H9 (cell line): Measurements from ENCODE around the gene GALNT2. TPM values are rescaled to one million over a fixed set of nuclear protein-coding genes. Genes with fewer than 3 reads are reported as not detected.
A peak's percentile ranks its signal among the peaks of the same experiment; 100 is the strongest.

Experiments
- DNase-seq: peaks from one replicate; pipeline ENCODE4 v3.0.0-alpha.2; 2017
- H2AFZ ChIP-seq: one replicate; pipeline ENCODE4 v1.6.1; 2013; ENCODE audit warnings: mild to moderate bottlenecking, low read length, control low read depth, moderate library complexity
- H2AK5ac ChIP-seq: 2 replicates; pipeline ENCODE4 v1.6.1; 2013; ENCODE audit warnings: low read length, control low read depth, mixed read lengths; ENCODE audit not compliant: insufficient read length
- H2BK120ac ChIP-seq: one replicate; pipeline ENCODE4 v1.6.1; 2013; ENCODE audit warnings: low read depth, mild to moderate bottlenecking, low read length, control low read depth, inconsistent platforms; ENCODE audit not compliant: poor library complexity, severe bottlenecking
- H2BK12ac ChIP-seq: 2 replicates; pipeline ENCODE4 v1.6.1; 2013; ENCODE audit warnings: low read length, control low read depth, mixed read lengths, low read depth; ENCODE audit not compliant: insufficient read length
- H2BK15ac ChIP-seq: 2 replicates; pipeline ENCODE4 v1.6.1; 2013; ENCODE audit warnings: low read depth, low read length, control low read depth
- H2BK20ac ChIP-seq: one replicate; pipeline ENCODE4 v1.6.1; 2013; ENCODE audit warnings: low read depth, mild to moderate bottlenecking, low read length, control low read depth, inconsistent platforms; ENCODE audit not compliant: poor library complexity, severe bottlenecking
- H2BK5ac ChIP-seq: 2 replicates; pipeline ENCODE4 v1.6.1; 2013; ENCODE audit warnings: low read length, control low read depth, mixed read lengths; ENCODE audit not compliant: insufficient read length
- H3K14ac ChIP-seq: 2 replicates; pipeline ENCODE4 v1.6.1; 2013; ENCODE audit warnings: low read length, control low read depth; ENCODE audit not compliant: insufficient read depth
- H3K18ac ChIP-seq: 2 replicates; pipeline ENCODE4 v1.6.1; 2013; ENCODE audit warnings: low read depth, mild to moderate bottlenecking, mixed read lengths, low read length, control low read depth; ENCODE audit not compliant: insufficient read length
- H3K23ac ChIP-seq: 2 replicates; pipeline ENCODE4 v1.6.1; 2013; ENCODE audit warnings: low read length, control low read depth, mixed read lengths, low read depth; ENCODE audit not compliant: insufficient read length
- H3K23me2 ChIP-seq: 2 replicates; pipeline ENCODE4 v1.6.1; 2013; ENCODE audit warnings: low read depth, mild to moderate bottlenecking, mixed read lengths, low read length, control low read depth; ENCODE audit not compliant: insufficient read length, poor library complexity, severe bottlenecking
- H3K27ac ChIP-seq: 2 replicates; pipeline ENCODE4 v1.5.1; 2013; ENCODE audit warnings: low read length, control low read depth, mixed read lengths, low read depth; ENCODE audit not compliant: insufficient read length
- H3K27me3 ChIP-seq: 2 replicates; pipeline ENCODE4 v1.6.1; 2013; ENCODE audit warnings: low read length, control low read depth, inconsistent platforms; ENCODE audit not compliant: insufficient read depth
- H3K4ac ChIP-seq: 2 replicates; pipeline ENCODE4 v1.6.1; 2013; ENCODE audit warnings: low read depth, mild to moderate bottlenecking, control low read depth, inconsistent platforms, low read length, moderate library complexity
- H3K4me1 ChIP-seq: 2 replicates; pipeline ENCODE4 v1.6.1; 2013; ENCODE audit warnings: low read length, control low read depth, inconsistent platforms; ENCODE audit not compliant: insufficient read depth
- H3K4me2 ChIP-seq: 2 replicates; pipeline ENCODE4 v1.6.1; 2013; ENCODE audit warnings: low read length, control low read depth, mixed read lengths; ENCODE audit not compliant: insufficient read length, insufficient read depth
- H3K56ac ChIP-seq: 2 replicates; pipeline ENCODE4 v1.6.1; 2013; ENCODE audit warnings: low read depth, mild to moderate bottlenecking, mixed read lengths, low read length, control low read depth; ENCODE audit not compliant: insufficient read length
- H3K79me1 ChIP-seq: 2 replicates; pipeline ENCODE4 v1.6.1; 2013; ENCODE audit warnings: low read depth, mild to moderate bottlenecking, moderate library complexity, low read length, control low read depth, inconsistent platforms; ENCODE audit not compliant: insufficient read depth, poor library complexity, severe bottlenecking
- H3K79me2 ChIP-seq: 2 replicates; pipeline ENCODE4 v1.6.1; 2013; ENCODE audit warnings: low read length, control low read depth, inconsistent platforms; ENCODE audit not compliant: insufficient read depth
- H3K9ac ChIP-seq: 2 replicates; pipeline ENCODE4 v1.6.1; 2013; ENCODE audit warnings: low read length, control low read depth, mixed read lengths; ENCODE audit not compliant: insufficient read length; ENCODE audit errors: extremely low read depth
- H3K9me3 ChIP-seq: one replicate; pipeline ENCODE4 v1.6.1; 2013; ENCODE audit warnings: low read depth, low read length, inconsistent platforms; ENCODE audit not compliant: control insufficient read depth
- H3T11ph ChIP-seq: one replicate; pipeline ENCODE4 v1.6.1; 2013; ENCODE audit warnings: mild to moderate bottlenecking, low read length, control low read depth, inconsistent platforms
- H4K20me1 ChIP-seq: one replicate; pipeline ENCODE4 v1.6.1; 2013; ENCODE audit not compliant: control insufficient read depth, insufficient read length, insufficient read depth
- H4K5ac ChIP-seq: 2 replicates; pipeline ENCODE4 v1.6.1; 2013; ENCODE audit warnings: low read depth, mild to moderate bottlenecking, mixed read lengths, low read length, control low read depth; ENCODE audit not compliant: insufficient read length
- H4K8ac ChIP-seq: replicated peaks from 2 replicates; pipeline ENCODE4 v1.6.1; 2013; ENCODE audit warnings: low read length, control low read depth, mixed read lengths, low read depth; ENCODE audit not compliant: insufficient read length
- H4K91ac ChIP-seq: 2 replicates; pipeline ENCODE4 v1.6.1; 2013; ENCODE audit warnings: low read depth, mild to moderate bottlenecking, moderate library complexity, mixed read lengths, low read length, control low read depth; ENCODE audit not compliant: insufficient read length
- H3K27ac Mint-ChIP-seq, 3 experiments: 2 replicates in 2 of 3; 3 replicates in 1 of 3; pipeline ENCODE4 v1.8.0; 2020 to 2021; ENCODE audit warnings: mixed read lengths in 3 of 3, mild to moderate bottlenecking in 1 of 3, moderate library complexity in 1 of 3
- H3K27me3 Mint-ChIP-seq: 2 replicates; pipeline ENCODE4 v1.8.0; 2021; ENCODE audit warnings: low read depth, mild to moderate bottlenecking, moderate library complexity, mixed read lengths
- H3K36me3 Mint-ChIP-seq, 3 experiments: 2 replicates in 2 of 3; 3 replicates in 1 of 3; pipeline ENCODE4 v1.8.0; 2020 to 2021; ENCODE audit warnings: low read depth in 3 of 3, mixed read lengths in 3 of 3; ENCODE audit not compliant: insufficient read depth in 1 of 3
- H3K4me1 Mint-ChIP-seq, 2 experiments: 2 replicates each; pipeline ENCODE4 v1.8.0; 2020; ENCODE audit warnings: mixed read lengths in 2 of 2
- H3K4me3 Mint-ChIP-seq, 2 experiments: 2 replicates in 1 of 2; 3 replicates in 1 of 2; pipeline ENCODE4 v1.8.0; 2020 to 2021; ENCODE audit warnings: mild to moderate bottlenecking in 2 of 2, mixed read lengths in 2 of 2, moderate library complexity in 1 of 2
- H3K9me3 Mint-ChIP-seq, 2 experiments: 2 replicates in 1 of 2; 3 replicates in 1 of 2; pipeline ENCODE4 v1.8.0; 2020; ENCODE audit warnings: mild to moderate bottlenecking in 2 of 2, mixed read lengths in 2 of 2, moderate library complexity in 1 of 2
- CTCF ChIP-seq: fragments of 200-600 bp; sonication (generic); conservative IDR thresholded peaks from 3 replicates; pipeline ENCODE4 v1.8.0; 2021; ENCODE audit warnings: antibody characterized with exemption, mild to moderate bottlenecking
- WGBS: extraction: QIAGEN DNeasy Blood & Tissue Kit; methylation state at CpG from one replicate; pipeline ENCODE4 v1.1.7; 2013; ENCODE audit warnings: missing lambda C conversion rate, low lambda C conversion rate, mixed read lengths; ENCODE audit not compliant: insufficient read length; ENCODE audit errors: extremely low coverage; 5-methylcytosine and 5-hydroxymethylcytosine counted together
- total RNA-seq: library from RNA; stranded (reverse); gene quantifications from 2 replicates; pipeline ENCODE4 v1.2.1, GENCODE V29; 2021

GALNT2 gene
- total RNA-seq, 1 experiment from 2014 or later = 57.6 TPM

- peak overlapping the region; percentile 6; the same call in 1 of the 2 replicates for H3K14ac ChIP-seq
- H2BK12ac ChIP-seq = no peak overlapping the region
- no peak overlapping the region for H2AFZ ChIP-seq
- H3K4me3 Mint-ChIP-seq = peak overlapping the region in 1 of 2 experiments; percentile 59; a peak in 3 of 5 replicates
- H3K79me2 ChIP-seq = peaks cover 5% of the 10 kb centered on the region; the same call in 1 of the 2 replicates
- H2BK5ac ChIP-seq = no peak overlapping the region
- no peaks in the 10 kb centered on the region for H3K9me3 ChIP-seq
- no peak overlapping the region for H3K23ac ChIP-seq
- no peak for TF ChIP-seq CTCF
- H3K4me1 ChIP-seq = peaks cover 15% of the 10 kb centered on the region; the same call in 1 of the 2 replicates
- H4K20me1 ChIP-seq = no peaks in the 10 kb centered on the region
- no peak overlapping the region for H3T11ph ChIP-seq
- H3K27me3 Mint-ChIP-seq = no peaks in the 10 kb centered on the region
- H3K4me1 Mint-ChIP-seq = peaks cover 40 to 57% of the 10 kb centered on the region in 2 experiments
- H4K8ac ChIP-seq = no peak overlapping the region
- H3K27me3 ChIP-seq = no peaks in the 10 kb centered on the region
- H3K9ac ChIP-seq = no peak overlapping the region
- no peaks in the 10 kb centered on the region for H3K79me1 ChIP-seq
- no peak overlapping the region for H3K56ac ChIP-seq
- H3K18ac ChIP-seq = no peak overlapping the region
- H4K91ac ChIP-seq = no peak overlapping the region
- H3K9me3 Mint-ChIP-seq = no peaks in the 10 kb centered on the region
- H2BK120ac ChIP-seq = no peak overlapping the region
- H3K27ac ChIP-seq = no peak overlapping the region
- peak overlapping the region; percentile 65 to 90 (median 85); a peak in 6 of 7 replicates for H3K27ac Mint-ChIP-seq
- no peak overlapping the region for H4K5ac ChIP-seq
- H3K4me2 ChIP-seq = peak overlapping the region; percentile 17
- no CpG with 5 or more reads among the region's 7 CpGs for WGBS
- peaks cover 8 to 20% (median 11%) of the 10 kb centered on the region in 3 experiments; a peak in 4 of 7 replicates for H3K36me3 Mint-ChIP-seq
- no peak overlapping the region for H3K4ac ChIP-seq
- no peak for DNase-seq
- H2AK5ac ChIP-seq = no peak overlapping the region
- no peak overlapping the region for H2BK20ac ChIP-seq
- no peak overlapping the region for H2BK15ac ChIP-seq
- H3K23me2 ChIP-seq = no peaks in the 10 kb centered on the region
Observed at GRCh38 chr1:230112131-230112701, 45.2 kb downstream of the GALNT2 start.
